ENCODE data around the gene PDE12.
A peak's percentile ranks its signal among the peaks of the same experiment; 100 is the strongest.
"Not testable (repeated sequence)": the region's sequence is repeated elsewhere in the genome, so short reads cannot be mapped to it uniquely, and the experiment has no call there.

PDE12 gene

DNA sequence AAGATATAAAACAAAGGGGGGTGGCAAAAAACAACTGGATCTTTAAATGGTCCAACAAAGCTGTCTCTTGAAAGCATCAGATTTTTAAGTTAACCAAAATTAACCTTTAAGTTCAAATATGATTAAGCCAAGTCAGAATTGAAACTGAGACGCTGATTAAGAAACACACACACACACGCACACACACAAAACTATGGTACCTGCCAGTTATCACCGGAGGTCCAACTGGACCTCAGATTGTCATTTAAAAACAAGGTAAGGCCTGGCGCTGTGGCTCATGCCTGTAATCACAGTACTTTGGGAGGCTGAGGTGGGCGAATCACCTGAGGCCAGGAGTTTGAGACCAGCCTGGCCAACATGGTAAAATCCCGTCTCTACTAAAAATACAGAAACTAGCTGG, 30.7 kb downstream of the PDE12 start:
- DNase-seq (ENCODE audit: low read depth): no peak

DNA sequence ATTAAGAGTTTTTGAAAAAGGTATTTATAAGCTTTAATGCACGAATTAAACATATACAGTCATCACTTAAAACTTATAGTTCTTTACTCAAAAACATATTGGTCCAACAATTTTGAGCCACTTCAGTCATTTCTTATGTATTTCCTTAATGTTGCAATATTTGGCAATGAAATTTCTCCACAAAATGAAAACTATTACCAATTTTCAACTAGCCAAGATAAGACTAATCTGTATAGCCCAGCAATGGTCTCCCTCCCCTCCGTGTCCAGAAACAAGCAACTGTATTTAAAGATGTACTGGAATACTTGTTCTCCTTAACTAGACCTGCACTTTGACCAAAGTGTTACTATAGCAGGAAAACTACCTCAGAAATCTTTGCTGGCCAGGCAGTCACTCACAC, 31.8 kb downstream of the PDE12 start:
- DNase-seq (ENCODE audit: low read depth): no peak

GRCh38 chr3:57592306-57592705, 36.2 kb downstream of the PDE12 start:
- DNase-seq (ENCODE audit: low read depth): no peak

GRCh38 chr3:57594144-57594543, 38.1 kb downstream of the PDE12 start:
- DNase-seq (ENCODE audit: low read depth): no peak

- DNase-seq (ENCODE audit: low read depth): no peak
Measured at GRCh38 chr3:57594576-57594975, 38.5 kb downstream of the PDE12 start.

DNA sequence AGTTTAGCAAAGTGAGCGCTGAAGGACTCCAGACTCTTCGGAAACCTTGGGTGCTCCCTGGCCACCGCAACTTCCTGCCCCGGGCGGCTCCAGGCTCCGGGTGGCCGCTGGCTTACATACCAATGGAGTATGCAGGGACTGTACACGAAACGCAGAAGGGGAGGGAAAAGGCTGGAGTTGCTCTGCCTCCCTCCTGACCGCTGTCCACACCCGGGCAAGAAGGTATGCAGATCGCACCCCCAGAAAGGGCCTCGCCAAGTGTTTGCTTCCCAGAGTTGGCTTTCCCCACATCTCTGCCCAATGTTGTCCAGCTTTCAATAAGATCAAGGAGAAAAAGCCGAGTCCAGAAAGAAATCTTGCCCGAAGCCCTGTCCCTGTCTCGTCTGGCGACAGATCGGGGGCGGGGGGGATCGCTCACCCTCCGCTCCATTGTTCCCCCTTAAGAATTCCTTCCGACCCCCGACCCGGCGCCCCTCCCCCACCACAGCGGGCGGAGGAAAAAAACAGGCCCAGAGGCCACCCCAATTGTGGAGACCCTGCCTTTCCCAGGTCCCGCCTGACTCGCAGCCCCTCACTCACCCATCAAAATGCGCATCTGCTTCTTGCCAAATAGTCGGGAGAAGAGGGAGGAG, 40.5 kb downstream of the PDE12 start:
- peak; percentile 95 for DNase-seq (ENCODE audit: low read depth)

DNA sequence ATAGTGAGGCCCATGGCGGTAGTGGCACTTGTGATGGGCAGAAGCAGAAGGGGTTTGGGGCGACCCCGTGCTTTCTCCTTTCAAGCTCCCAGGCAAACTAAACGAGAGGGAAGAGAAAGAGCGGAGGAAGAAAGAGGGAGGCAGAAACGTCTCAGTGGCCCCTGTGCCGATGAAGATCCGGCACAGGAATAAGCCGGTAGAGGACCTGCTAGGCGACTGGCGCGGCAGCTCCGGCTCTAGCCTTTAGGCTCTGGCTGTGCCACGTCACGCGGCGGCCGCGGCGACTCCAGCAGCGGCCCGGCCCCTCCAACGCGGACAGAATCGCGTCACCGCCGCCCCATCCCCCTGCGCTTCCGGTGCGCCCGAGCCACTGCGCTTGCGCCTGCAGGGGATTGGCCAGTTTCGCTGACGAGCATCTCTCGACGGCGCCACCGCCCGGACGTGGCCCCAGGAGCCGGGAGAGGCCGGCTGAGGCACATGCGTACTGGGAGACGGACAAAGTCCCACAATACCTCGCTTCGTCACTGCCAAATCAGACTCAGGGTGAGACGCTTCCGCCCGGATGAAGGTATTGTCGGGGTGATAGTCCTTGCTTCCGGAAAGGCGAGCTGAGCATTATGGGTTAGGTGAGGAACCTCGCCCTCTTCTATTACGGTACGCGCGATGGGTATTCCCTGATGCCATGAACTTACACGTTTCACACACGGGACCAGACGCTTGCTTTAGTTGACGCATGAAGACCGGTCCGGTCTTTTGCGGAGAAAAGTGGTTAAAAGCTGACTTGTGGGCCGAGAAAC, 41.3 kb downstream of the PDE12 start, which contains the start of gene ARF4:
TSS of gene ARF4 (minus strand) at position 218 of the 797 bp plus-strand sequence. CDS start at position 14, 204 bp downstream.
- peak; percentile 99 for DNase-seq (ENCODE audit: low read depth)

DNA sequence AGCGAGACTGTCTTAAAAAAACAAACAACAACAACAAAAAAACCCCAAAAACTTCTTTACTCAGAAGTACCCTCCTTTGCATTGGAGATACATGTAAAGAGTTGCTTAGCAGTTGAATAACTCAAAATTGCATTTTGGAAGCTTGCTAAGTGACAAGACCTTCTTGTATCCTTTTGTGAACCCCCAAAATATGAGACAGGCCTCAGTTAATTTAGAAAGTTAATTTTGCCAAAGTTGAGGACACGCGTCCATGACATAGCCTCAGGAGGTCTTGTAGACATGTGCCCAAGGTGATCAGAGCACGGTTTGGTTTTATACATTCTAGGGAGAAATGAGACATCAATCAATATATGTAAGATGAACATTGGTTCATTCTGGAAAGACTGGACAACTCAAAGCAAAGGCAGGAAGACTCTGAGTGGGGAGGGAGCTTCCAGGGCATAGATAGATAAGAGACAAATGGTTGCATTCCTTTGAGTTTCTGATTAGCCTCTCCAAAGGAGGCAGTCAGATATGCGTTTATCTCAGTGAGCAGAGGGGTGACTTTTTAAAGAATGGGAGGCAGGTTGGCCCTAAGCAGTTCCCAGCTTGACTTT, 42.8 kb downstream of the PDE12 start:
- DNase-seq (ENCODE audit: low read depth): no peak

DNA sequence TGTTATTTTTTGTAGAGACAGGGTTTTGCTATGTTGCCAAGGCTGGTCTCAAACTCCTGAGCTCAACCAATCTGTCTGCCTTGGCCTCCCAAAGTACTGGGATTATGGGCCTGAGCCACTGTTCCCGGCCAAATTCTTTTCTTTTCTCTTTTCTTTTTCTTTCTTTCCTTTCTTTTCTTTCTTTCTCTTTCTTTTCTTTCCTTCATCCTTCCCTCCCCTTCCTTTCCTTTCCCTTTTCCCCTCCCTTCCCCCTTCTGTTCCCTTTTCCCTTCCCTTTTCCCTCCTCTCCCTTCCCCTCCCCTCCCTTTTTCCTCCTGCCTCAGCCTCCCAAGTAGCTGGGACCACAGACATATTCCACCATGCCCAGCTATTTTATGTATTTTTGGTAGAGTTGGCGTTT, 44.1 kb downstream of the PDE12 start:
- no peak for DNase-seq (ENCODE audit: low read depth)

- DNase-seq (ENCODE audit: low read depth): no peak
Measured at GRCh38 chr3:57604971-57605370, 48.9 kb downstream of the PDE12 start.

DNA sequence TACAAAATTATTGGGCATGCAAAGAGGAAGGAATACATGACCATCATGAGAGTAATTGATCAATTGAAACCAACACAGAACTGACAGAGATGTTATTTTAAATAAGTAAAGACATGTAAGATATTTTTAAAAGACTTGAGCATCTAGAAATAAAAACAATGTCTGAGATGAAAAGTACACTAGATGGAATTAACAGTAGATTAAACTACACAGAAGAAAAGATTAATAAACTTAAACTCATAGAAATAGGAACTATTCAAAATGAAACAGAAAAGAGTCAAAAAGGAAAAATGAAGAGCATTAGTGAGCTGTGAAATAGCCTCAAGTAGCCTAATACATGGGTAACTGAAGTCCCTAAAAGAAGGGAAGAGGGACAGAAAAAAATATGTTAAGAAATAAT, 49.6 kb downstream of the PDE12 start:
- DNase-seq (ENCODE audit: low read depth): no peak

DNA sequence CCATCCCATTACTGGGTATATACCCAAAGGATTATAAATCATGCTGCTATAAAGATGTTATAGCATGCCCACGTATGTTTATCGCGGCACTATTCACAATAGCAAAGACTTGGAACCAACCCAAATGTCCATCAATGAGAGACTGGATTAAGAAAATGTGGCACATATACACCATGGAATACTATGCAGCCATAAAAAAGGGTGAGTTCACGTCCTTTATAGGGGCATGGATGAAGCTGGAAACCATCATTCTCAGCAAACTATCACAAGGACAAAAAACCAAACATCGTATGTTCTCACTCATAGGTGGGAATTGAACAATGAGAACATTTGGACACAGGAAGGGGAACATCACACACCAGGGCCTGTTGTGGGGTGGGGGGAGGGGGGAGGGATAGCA, 55.8 kb downstream of the PDE12 start:
- DNase-seq (ENCODE audit: low read depth): not testable (repeated sequence)

DNA sequence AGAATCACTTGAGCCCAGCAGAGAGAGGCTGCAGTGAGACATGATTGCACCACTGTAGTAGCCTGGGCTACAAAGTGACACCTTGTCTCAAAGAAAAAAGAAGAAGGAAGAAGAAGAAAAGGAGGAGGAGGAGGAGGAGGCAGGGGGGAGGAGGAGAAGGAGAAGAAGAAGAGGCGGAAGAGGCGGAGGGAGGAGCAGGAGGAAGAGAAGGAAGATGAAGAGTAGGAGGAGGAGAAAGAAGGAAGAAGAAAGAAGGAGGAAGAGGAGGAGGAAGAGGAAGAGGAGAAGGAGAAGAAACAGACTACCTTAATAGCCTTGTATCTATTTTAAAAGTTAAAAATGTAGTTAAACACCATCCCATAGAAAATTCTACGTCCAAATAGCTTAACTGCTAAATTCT, 60.2 kb downstream of the PDE12 start:
- no peak for DNase-seq (ENCODE audit: low read depth)
